ENCODE measurements around the gene ATP11A. TPM values are rescaled to one million over a fixed set of nuclear protein-coding genes. Genes with fewer than 3 reads are reported as not detected.

The ATP11A gene
- total and polyA plus RNA-seq, 4 donors: 3.1 to 68.1 (median 28.6) TPM

DNA sequence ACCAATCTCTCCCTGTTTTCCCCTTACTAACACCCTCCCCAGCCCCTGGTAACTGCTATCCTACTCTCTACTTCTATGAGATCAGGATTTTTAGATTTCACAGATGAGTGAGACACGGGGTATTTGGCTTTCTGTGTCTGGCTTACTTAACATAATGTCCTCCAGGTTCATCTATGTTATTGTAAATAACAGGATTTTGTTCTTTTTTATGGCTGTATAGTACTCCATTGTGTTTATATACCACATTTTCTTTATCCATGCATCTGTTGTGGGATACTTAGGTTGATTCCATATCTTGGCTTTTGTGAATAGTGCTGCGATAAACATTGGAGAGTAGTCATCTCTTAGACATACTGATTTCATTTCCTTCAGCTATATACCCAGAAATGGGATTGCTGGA, 28.5 kb upstream of the ATP11A start:
- no peaks in the 10 kb centered on the region for H3K36me3 ChIP-seq (ENCODE audit: control insufficient read depth in 1 of 2, insufficient read depth in 2 of 2, low read length in 1 of 2)
- no peak overlapping the region for H3K27ac ChIP-seq (ENCODE audit: low read depth in 1 of 2, low read length in 2 of 2)
- no peaks in the 10 kb centered on the region for H3K4me1 ChIP-seq (ENCODE audit: control insufficient read depth in 1 of 2, insufficient read depth in 2 of 2, low read length in 2 of 2)
- H3K27me3 ChIP-seq (ENCODE audit: control insufficient read depth in 1 of 2, insufficient read depth in 2 of 2, low read length in 1 of 2): no peaks in the 10 kb centered on the region
- H3K4me3 ChIP-seq (ENCODE audit: low read length in 2 of 2): no peak overlapping the region
- no peak for ATAC-seq (ENCODE audit: low FRiP score)
- no peak for DNase-seq
- H3K9me3 ChIP-seq (ENCODE audit: control insufficient read depth, low read length): no peaks in the 10 kb centered on the region
- 86 to 95% methylated on average over 2 of the region's 2 CpGs for WGBS, 2 donors
- intact Hi-C loops (cut with DNase I): no loop called here

DNA sequence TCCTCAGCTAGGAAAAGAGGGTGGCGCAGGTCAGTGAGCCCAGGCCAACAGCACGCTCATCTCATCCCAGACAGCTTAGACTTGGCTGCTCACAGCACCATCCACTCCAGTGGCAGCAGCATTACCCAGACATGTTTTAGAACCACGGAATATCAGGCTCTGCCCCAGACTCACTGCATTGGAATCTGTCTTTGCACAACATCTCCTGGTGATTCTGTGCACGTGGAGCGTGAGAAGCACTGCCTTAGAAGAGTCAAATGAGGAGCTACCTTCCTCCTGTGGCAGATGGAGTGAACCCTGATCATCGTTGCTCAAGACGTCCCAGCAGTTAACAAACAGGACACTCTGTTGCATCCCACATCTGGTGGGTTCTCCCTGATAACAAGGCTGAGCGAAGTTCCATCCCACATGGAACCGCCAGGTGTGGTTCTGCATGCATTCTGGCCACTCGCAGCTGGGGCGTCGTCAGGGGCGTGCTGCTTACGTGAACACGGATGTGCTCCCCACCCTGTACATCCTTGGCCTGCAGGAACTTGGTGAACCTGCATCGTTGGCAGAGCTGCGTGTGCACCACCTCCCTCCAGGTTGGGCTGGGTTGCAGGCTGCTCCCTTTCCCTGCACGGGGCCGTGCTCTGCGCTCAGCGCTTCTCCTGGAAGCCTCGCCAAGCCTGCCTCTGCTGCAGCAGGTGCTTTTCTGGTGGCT, 25.2 kb upstream of the ATP11A start:
- DNase-seq: no peak
- no peaks in the 10 kb centered on the region for H3K4me1 ChIP-seq (ENCODE audit: control insufficient read depth in 1 of 2, insufficient read depth in 2 of 2, low read length in 2 of 2)
- H3K9me3 ChIP-seq (ENCODE audit: control insufficient read depth, low read length): no peaks in the 10 kb centered on the region
- intact Hi-C loops (cut with DNase I): no loop called here
- peak; percentile 26 for ATAC-seq (ENCODE audit: low FRiP score)
- H3K27me3 ChIP-seq (ENCODE audit: control insufficient read depth in 1 of 2, insufficient read depth in 2 of 2, low read length in 1 of 2): no peaks in the 10 kb centered on the region
- 83 to 86% methylated on average over 22 of the region's 22 CpGs for WGBS, 2 donors
- H3K4me3 ChIP-seq (ENCODE audit: low read length in 2 of 2): no peak overlapping the region
- H3K36me3 ChIP-seq (ENCODE audit: control insufficient read depth in 1 of 2, insufficient read depth in 2 of 2, low read length in 1 of 2): no peaks in the 10 kb centered on the region
- H3K27ac ChIP-seq (ENCODE audit: low read depth in 1 of 2, low read length in 2 of 2): no peak overlapping the region

- Histone ChIP-seq H3K27ac (ENCODE audit: low read depth in 1 of 2, low read length in 2 of 2) (no peak overlapping the region), H3K4me1 (ENCODE audit: control insufficient read depth in 1 of 2, insufficient read depth in 2 of 2, low read length in 2 of 2) (no peaks in the 10 kb centered on the region), H3K27me3 (ENCODE audit: control insufficient read depth in 1 of 2, insufficient read depth in 2 of 2, low read length in 1 of 2) (no peaks in the 10 kb centered on the region), H3K36me3 (ENCODE audit: control insufficient read depth in 1 of 2, insufficient read depth in 2 of 2, low read length in 1 of 2) (no peaks in the 10 kb centered on the region), H3K9me3 (ENCODE audit: control insufficient read depth, low read length) (no peaks in the 10 kb centered on the region), H3K4me3 (ENCODE audit: low read length in 2 of 2) (no peak overlapping the region)
- peak in 1 of 2 donors; percentile 26 for DNase-seq
- ATAC-seq (ENCODE audit: low FRiP score): no peak
- 71 to 78% methylated on average over 13 of the region's 13 CpGs for WGBS, 2 donors
- intact Hi-C loops (cut with DNase I): no loop called here
These were observed 20.9 kb upstream of the ATP11A start for GRCh38 chr13:112668924-112669323.

DNA sequence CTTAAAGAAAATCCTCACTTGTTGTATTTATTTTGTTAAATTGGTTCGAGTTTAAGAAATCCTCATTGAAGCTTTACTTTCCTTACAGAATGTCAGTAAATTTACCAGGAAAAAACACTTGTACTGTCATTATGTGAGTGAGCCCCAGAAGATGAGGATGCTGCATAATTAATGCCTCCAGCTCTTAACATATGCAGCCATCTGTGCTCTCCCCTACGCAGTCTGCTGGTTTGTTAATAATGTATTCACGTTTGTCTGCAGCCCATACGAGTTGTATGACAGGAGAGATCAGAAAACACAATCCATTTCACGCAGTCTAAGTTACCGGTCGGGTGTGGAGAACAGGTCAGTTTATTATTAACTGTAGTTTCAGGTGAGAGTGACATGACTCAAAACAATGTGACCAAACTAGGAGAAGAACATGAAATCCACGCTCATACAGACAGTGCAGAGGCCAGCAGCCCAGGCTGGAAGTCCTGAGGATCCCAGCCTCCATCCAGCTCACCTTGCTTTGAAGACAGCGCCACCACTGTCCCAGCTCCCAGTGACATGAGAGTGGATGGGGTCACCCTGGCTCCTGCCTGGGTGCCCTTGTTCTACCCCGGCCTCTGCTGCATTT, 19.8 kb upstream of the ATP11A start:
- no peaks in the 10 kb centered on the region for H3K9me3 ChIP-seq (ENCODE audit: control insufficient read depth, low read length)
- no peak for ATAC-seq (ENCODE audit: low FRiP score)
- intact Hi-C loops (cut with DNase I): no loop called here
- WGBS, 2 donors: 91 to 93% methylated on average over 10 of the region's 10 CpGs
- H3K4me3 ChIP-seq (ENCODE audit: low read length in 2 of 2): no peak overlapping the region
- H3K36me3 ChIP-seq (ENCODE audit: control insufficient read depth in 1 of 2, insufficient read depth in 2 of 2, low read length in 1 of 2): no peaks in the 10 kb centered on the region
- no peaks in the 10 kb centered on the region for H3K27me3 ChIP-seq (ENCODE audit: control insufficient read depth in 1 of 2, insufficient read depth in 2 of 2, low read length in 1 of 2)
- DNase-seq: no peak
- H3K27ac ChIP-seq (ENCODE audit: low read depth in 1 of 2, low read length in 2 of 2): no peak overlapping the region
- H3K4me1 ChIP-seq (ENCODE audit: control insufficient read depth in 1 of 2, insufficient read depth in 2 of 2, low read length in 2 of 2): no peaks in the 10 kb centered on the region

- Histone ChIP-seq H3K36me3 (ENCODE audit: control insufficient read depth in 1 of 2, insufficient read depth in 2 of 2, low read length in 1 of 2) (no peaks in the 10 kb centered on the region), H3K4me3 (ENCODE audit: low read length in 2 of 2) (no peak overlapping the region), H3K27ac (ENCODE audit: low read depth in 1 of 2, low read length in 2 of 2) (no peak overlapping the region), H3K9me3 (ENCODE audit: control insufficient read depth, low read length) (no peaks in the 10 kb centered on the region), H3K4me1 (ENCODE audit: control insufficient read depth in 1 of 2, insufficient read depth in 2 of 2, low read length in 2 of 2) (no peaks in the 10 kb centered on the region), H3K27me3 (ENCODE audit: control insufficient read depth in 1 of 2, insufficient read depth in 2 of 2, low read length in 1 of 2) (no peaks in the 10 kb centered on the region)
- 50 to 63% methylated on average over 9 of the region's 9 CpGs for WGBS, 2 donors
- DNase-seq (no peak), ATAC-seq (ENCODE audit: low FRiP score) (no peak)
- intact Hi-C loops (cut with DNase I): no loop called here
These were observed 19.0 kb upstream of the ATP11A start for GRCh38 chr13:112670864-112671263.

- 75 to 86% methylated on average over 10 of the region's 10 CpGs for WGBS, 2 donors
- H3K36me3 ChIP-seq (ENCODE audit: control insufficient read depth in 1 of 2, insufficient read depth in 2 of 2, low read length in 1 of 2): no peaks in the 10 kb centered on the region
- H3K27me3 ChIP-seq (ENCODE audit: control insufficient read depth in 1 of 2, insufficient read depth in 2 of 2, low read length in 1 of 2): no peaks in the 10 kb centered on the region
- DNase-seq: no peak
- no peaks in the 10 kb centered on the region for H3K9me3 ChIP-seq (ENCODE audit: control insufficient read depth, low read length)
- intact Hi-C loops (cut with DNase I): no loop called here
- H3K27ac ChIP-seq (ENCODE audit: low read depth in 1 of 2, low read length in 2 of 2): no peak overlapping the region
- H3K4me1 ChIP-seq (ENCODE audit: control insufficient read depth in 1 of 2, insufficient read depth in 2 of 2, low read length in 2 of 2): no peaks in the 10 kb centered on the region
- no peak for ATAC-seq (ENCODE audit: low FRiP score)
- H3K4me3 ChIP-seq (ENCODE audit: low read length in 2 of 2): no peak overlapping the region
These were observed 18.5 kb upstream of the ATP11A start for GRCh38 chr13:112671359-112671758.

- H3K9me3 ChIP-seq (ENCODE audit: control insufficient read depth, low read length): no peaks in the 10 kb centered on the region
- no peak for ATAC-seq (ENCODE audit: low FRiP score)
- DNase-seq: no peak
- no peak overlapping the region for H3K27ac ChIP-seq (ENCODE audit: low read depth in 1 of 2, low read length in 2 of 2)
- H3K27me3 ChIP-seq (ENCODE audit: control insufficient read depth in 1 of 2, insufficient read depth in 2 of 2, low read length in 1 of 2): no peaks in the 10 kb centered on the region
- no peak overlapping the region for H3K4me3 ChIP-seq (ENCODE audit: low read length in 2 of 2)
- 81 to 83% methylated on average over 8 of the region's 8 CpGs for WGBS, 2 donors
- H3K36me3 ChIP-seq (ENCODE audit: control insufficient read depth in 1 of 2, insufficient read depth in 2 of 2, low read length in 1 of 2): no peaks in the 10 kb centered on the region
- intact Hi-C loops (cut with DNase I): no loop called here
- H3K4me1 ChIP-seq (ENCODE audit: control insufficient read depth in 1 of 2, insufficient read depth in 2 of 2, low read length in 2 of 2): no peaks in the 10 kb centered on the region
These were observed 17.1 kb upstream of the ATP11A start for GRCh38 chr13:112672651-112673284.

DNA sequence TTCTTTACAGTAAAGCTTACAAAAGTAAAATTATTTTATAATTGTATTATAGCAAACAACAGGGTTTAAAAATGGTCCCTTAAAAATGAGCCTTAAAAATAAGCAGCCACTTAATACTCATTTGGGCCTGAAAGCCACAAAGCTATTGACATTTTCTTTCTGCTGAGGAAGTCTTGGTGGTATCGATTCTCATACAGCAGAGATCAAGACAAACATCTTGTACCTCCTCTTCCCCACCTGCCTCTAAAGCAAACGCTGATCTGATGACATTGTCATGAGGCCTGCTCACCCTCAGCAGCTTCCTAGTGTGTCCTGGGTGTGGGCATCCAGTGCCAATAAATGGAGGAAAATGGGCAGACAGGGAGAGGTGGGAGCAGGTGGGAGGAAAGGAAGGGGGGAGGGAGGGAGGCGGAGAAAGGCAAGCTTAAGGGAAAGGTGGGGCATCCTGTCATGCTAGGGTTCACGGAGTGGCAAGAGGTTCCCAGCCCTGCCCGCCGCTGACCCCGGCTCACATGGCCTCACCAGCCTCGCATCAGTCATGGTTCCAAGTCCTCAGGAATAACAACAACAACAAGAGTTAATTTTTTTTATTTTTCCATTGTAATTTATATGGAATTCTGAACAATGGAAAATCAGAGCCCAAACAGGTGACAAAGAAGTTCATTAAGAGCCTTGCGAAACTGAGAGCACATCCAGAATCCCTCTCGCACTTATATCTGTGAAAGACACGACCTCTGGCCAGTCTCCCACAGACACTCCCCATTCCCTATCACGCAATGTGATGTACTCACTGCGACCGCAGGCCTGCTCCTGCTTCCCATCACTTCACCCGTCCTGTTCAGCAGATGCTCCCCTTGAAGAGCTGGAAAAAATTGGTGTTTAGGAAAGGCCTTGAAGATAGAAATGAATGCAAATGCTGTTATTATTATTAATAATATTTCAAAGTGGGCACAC, 15.1 kb upstream of the ATP11A start:
- Histone ChIP-seq H3K27ac (ENCODE audit: low read depth in 1 of 2, low read length in 2 of 2) (no peak overlapping the region), H3K27me3 (ENCODE audit: control insufficient read depth in 1 of 2, insufficient read depth in 2 of 2, low read length in 1 of 2) (no peaks in the 10 kb centered on the region), H3K4me3 (ENCODE audit: low read length in 2 of 2) (no peak overlapping the region), H3K36me3 (ENCODE audit: control insufficient read depth in 1 of 2, insufficient read depth in 2 of 2, low read length in 1 of 2) (no peaks in the 10 kb centered on the region), H3K9me3 (ENCODE audit: control insufficient read depth, low read length) (no peaks in the 10 kb centered on the region), H3K4me1 (ENCODE audit: control insufficient read depth in 1 of 2, insufficient read depth in 2 of 2, low read length in 2 of 2) (no peaks in the 10 kb centered on the region)
- WGBS, 2 donors: 86 to 90% methylated on average over 15 of the region's 15 CpGs
- intact Hi-C loops (cut with DNase I): no loop called here
- DNase-seq (no peak), ATAC-seq (ENCODE audit: low FRiP score) (no peak)

All from aorta (tissue), 5 donors.